ENCODE data around the gene KLC3.

KLC3 gene

GRCh38 chr19:45348367-45349125 is 8.0 kb downstream of the KLC3 start:
- Histone ChIP-seq H3K4me2 (no peak overlapping the region), H3K79me2 (ENCODE audit: insufficient read depth, low read depth) (no peaks in the 10 kb centered on the region), H3K4me3 (IDR thresholded peaks at IDR 0.05; ENCODE audit: insufficient read depth, low read depth, low read length) (no peak overlapping the region), H3K9ac (no peak overlapping the region), H3K4me1 (ENCODE audit: low read depth, poor library complexity, severe bottlenecking) (no peaks in the 10 kb centered on the region), H2AFZ (ENCODE audit: low read depth) (no peak overlapping the region), H4K20me1 (ENCODE audit: insufficient read depth) (no peaks in the 10 kb centered on the region), H3K27me3 (ENCODE audit: insufficient read depth, low read depth) (peaks cover 4% of the 10 kb centered on the region; the same call in 1 of the 2 replicates), H3K27ac (no peak overlapping the region), H3K36me3 (ENCODE audit: insufficient read depth) (no peaks in the 10 kb centered on the region)
- no peak for TF ChIP-seq CTCF (conservative IDR thresholded peaks at IDR 0.05; ENCODE audit: low read depth, low read length)

GRCh38 chr19:45349126-45349415 is 8.5 kb downstream of the KLC3 start:
- no peak for TF ChIP-seq CTCF (conservative IDR thresholded peaks at IDR 0.05; ENCODE audit: low read depth, low read length)

GRCh38 chr19:45349430-45349941 is 8.9 kb downstream of the KLC3 start:
- Histone ChIP-seq H3K9ac (no peak overlapping the region), H3K27me3 (ENCODE audit: insufficient read depth, low read depth) (peaks cover 1% of the 10 kb centered on the region; the same call in 1 of the 2 replicates), H2AFZ (ENCODE audit: low read depth) (no peak overlapping the region), H3K36me3 (ENCODE audit: insufficient read depth) (no peaks in the 10 kb centered on the region), H3K4me3 (IDR thresholded peaks at IDR 0.05; ENCODE audit: insufficient read depth, low read depth, low read length) (no peak overlapping the region), H4K20me1 (ENCODE audit: insufficient read depth) (no peaks in the 10 kb centered on the region), H3K4me2 (no peak overlapping the region), H3K79me2 (ENCODE audit: insufficient read depth, low read depth) (no peaks in the 10 kb centered on the region), H3K27ac (no peak overlapping the region), H3K4me1 (ENCODE audit: low read depth, poor library complexity, severe bottlenecking) (no peaks in the 10 kb centered on the region)
- no peak for TF ChIP-seq CTCF (conservative IDR thresholded peaks at IDR 0.05; ENCODE audit: low read depth, low read length)

More at GRCh38 chr19:45349126-45349415, 8.5 kb downstream of the KLC3 start:
- no peak overlapping the region for H2AFZ ChIP-seq (ENCODE audit: low read depth)
- no peak overlapping the region for H3K4me2 ChIP-seq
- H3K9ac ChIP-seq = no peak overlapping the region
- no peaks in the 10 kb centered on the region for H3K36me3 ChIP-seq (ENCODE audit: insufficient read depth)
- H4K20me1 ChIP-seq (ENCODE audit: insufficient read depth) = no peaks in the 10 kb centered on the region
- H3K4me3 ChIP-seq (IDR thresholded peaks at IDR 0.05; ENCODE audit: insufficient read depth, low read depth, low read length) = no peak overlapping the region
- peaks cover 4% of the 10 kb centered on the region; the same call in 1 of the 2 replicates for H3K27me3 ChIP-seq (ENCODE audit: insufficient read depth, low read depth)
- H3K27ac ChIP-seq = no peak overlapping the region
- H3K4me1 ChIP-seq (ENCODE audit: low read depth, poor library complexity, severe bottlenecking) = no peaks in the 10 kb centered on the region
- no peaks in the 10 kb centered on the region for H3K79me2 ChIP-seq (ENCODE audit: insufficient read depth, low read depth)

GRCh38 chr19:45350477-45351058 is 10.0 kb downstream of the KLC3 start:
- no peak overlapping the region for H2AFZ ChIP-seq (ENCODE audit: low read depth)
- no peak overlapping the region for H3K9ac ChIP-seq
- H3K27me3 ChIP-seq (ENCODE audit: insufficient read depth, low read depth) = no peaks in the 10 kb centered on the region; the same call in 1 of the 2 replicates
- TF ChIP-seq CTCF (conservative IDR thresholded peaks at IDR 0.05; ENCODE audit: low read depth, low read length) = no peak
- H3K4me3 ChIP-seq (IDR thresholded peaks at IDR 0.05; ENCODE audit: insufficient read depth, low read depth, low read length) = no peak overlapping the region
- H3K4me2 ChIP-seq = no peak overlapping the region
- no peaks in the 10 kb centered on the region for H3K4me1 ChIP-seq (ENCODE audit: low read depth, poor library complexity, severe bottlenecking)
- no peaks in the 10 kb centered on the region for H4K20me1 ChIP-seq (ENCODE audit: insufficient read depth)
- H3K36me3 ChIP-seq (ENCODE audit: insufficient read depth) = no peaks in the 10 kb centered on the region
- no peak overlapping the region for H3K27ac ChIP-seq
- H3K79me2 ChIP-seq (ENCODE audit: insufficient read depth, low read depth) = no peaks in the 10 kb centered on the region
